Measurements from ENCODE around the gene FAM3D. TPM values are rescaled to one million over a fixed set of nuclear protein-coding genes. Genes with fewer than 3 reads are reported as not detected.

The FAM3D gene
- total and polyA plus RNA-seq, 2 of the 8 experiments (the other 6 are each of a cell fraction or from before 2014, with no cell fraction given) = not detected

- Histone ChIP-seq H3K14ac (ENCODE audit: insufficient read length) (no peak overlapping the region), H4K5ac (ENCODE audit: insufficient read length, low read depth, low read length) (no peak overlapping the region), H2AFZ (ENCODE audit: low read length) (no peak overlapping the region), H3K27me3 (replicated peaks in 1 of 4; ENCODE audit: control insufficient read depth in 3 of 4, extremely low read depth in 1 of 4, insufficient read depth in 3 of 4, low read length in 3 of 4) (no peaks in the 10 kb centered on the region), H3K23ac (ENCODE audit: insufficient read length) (no peak overlapping the region), H2BK12ac (ENCODE audit: low read depth, low read length) (no peak overlapping the region), H2AK5ac (ENCODE audit: low read depth, low read length) (no peak overlapping the region), H3K23me2 (ENCODE audit: low read depth, low read length) (no peaks in the 10 kb centered on the region), H3K27ac (ENCODE audit: low read depth, low read length) (no peak overlapping the region), H3K4me2 (ENCODE audit: insufficient read depth in 1 of 2, low read depth in 2 of 2, low read length in 2 of 2) (no peak overlapping the region), H3K79me2 (ENCODE audit: control insufficient read depth in 1 of 2, insufficient read depth in 2 of 2, low read length in 2 of 2) (no peaks in the 10 kb centered on the region), H2BK15ac (ENCODE audit: low read length) (no peak overlapping the region), H4K20me1 (replicated peaks in 1 of 2; ENCODE audit: control insufficient read depth in 1 of 2, insufficient read depth in 2 of 2, low read length in 2 of 2) (no peaks in the 10 kb centered on the region), H3K79me1 (ENCODE audit: low read depth, low read length) (no peaks in the 10 kb centered on the region; the same call in 1 of the 2 replicates), H2BK5ac (ENCODE audit: low read depth, low read length) (no peak overlapping the region), H3K4me3 (ENCODE audit: extremely low read depth in 1 of 4, insufficient read depth in 2 of 4, low read depth in 3 of 4, low read length in 4 of 4) (no peak overlapping the region), H4K91ac (replicated peaks; ENCODE audit: insufficient read length, low read length) (no peak overlapping the region), H3K4ac (replicated peaks; ENCODE audit: insufficient read length, low read depth, low read length) (no peak overlapping the region), H3K18ac (ENCODE audit: extremely low read depth, low read length) (no peak overlapping the region), H3K56ac (replicated peaks; ENCODE audit: insufficient read length, low read depth, low read length) (no peak overlapping the region), H3K9me3 (ENCODE audit: insufficient read depth in 2 of 2, low read depth in 1 of 2, low read length in 1 of 2) (no peaks in the 10 kb centered on the region), H4K8ac (ENCODE audit: extremely low read depth, insufficient read depth, low read length) (no peak overlapping the region), H3K4me1 (replicated peaks in 1 of 4; ENCODE audit: control insufficient read depth in 3 of 4, insufficient read depth in 4 of 4, low read length in 3 of 4) (no peaks in the 10 kb centered on the region), H2BK20ac (ENCODE audit: low read length) (no peak overlapping the region), H2BK120ac (replicated peaks; ENCODE audit: low read depth, low read length) (no peak overlapping the region), H3K9ac (replicated peaks in 1 of 4; ENCODE audit: extremely low read depth in 1 of 4, low read depth in 3 of 4, low read length in 3 of 4) (no peak overlapping the region), H3K36me3 (ENCODE audit: control insufficient read depth in 2 of 4, insufficient read depth in 4 of 4, low read length in 3 of 4) (no peaks in the 10 kb centered on the region)
- FAIRE-seq = no peak
- POLR2A ChIA-PET (ENCODE audit: partially characterized antibody) = no interaction called here
- TF ChIP-seq USF2 (IDR thresholded peaks at IDR 0.05; ENCODE audit: low read length) (no peak), KDM1A (IDR thresholded peaks at IDR 0.05; ENCODE audit: borderline replicate concordance, low read length) (no peak), TBP (IDR thresholded peaks at IDR 0.05; ENCODE audit: low read depth, low read length) (no peak), TAF7 (optimal IDR thresholded peaks at IDR 0.05; ENCODE audit: borderline replicate concordance, low read depth, low read length) (no peak), GABPA (IDR thresholded peaks at IDR 0.05; ENCODE audit: borderline replicate concordance, insufficient read depth, low read length) (no peak), E2F6 (IDR thresholded peaks at IDR 0.05) (no peak), SAP30 (IDR thresholded peaks at IDR 0.05; ENCODE audit: insufficient read depth, insufficient replicate concordance, low read length) (no peak), SIN3A (conservative IDR thresholded peaks at IDR 0.05 in 1 of 2, IDR thresholded peaks at IDR 0.05 in 1 of 2; ENCODE audit: low read depth in 1 of 2, low read length in 2 of 2) (no peak), NRF1 (IDR thresholded peaks at IDR 0.05; ENCODE audit: low read depth, low read length) (no peak)
- CTCF ChIA-PET (ENCODE audit: partially characterized antibody) = interaction anchor here (1.0 to 4.3 kb wide), 5 partner anchors 12 to 50 kb away, joined by 3 to 23 read pairs (median 4); no protein-coding TSS in a partner anchor
- WGBS, 2 experiments (ENCODE audit: extremely low coverage in 1 of 2, insufficient coverage in 1 of 2, insufficient read length in 1 of 2, insufficient replicate concordance in 2 of 2, low coverage in 1 of 2, low lambda C conversion rate in 2 of 2, missing lambda C conversion rate in 1 of 2) = 94% methylated on average over 7 of the region's 7 CpGs; no CpG with 5 or more reads in 1 of the 2 experiments
- DNase-seq (ENCODE audit: low read depth in 1 of 2, low spot score in 2 of 2) = no peak
These were observed 56.6 kb downstream of the FAM3D start for GRCh38 chr3:58609990-58610389.
